SK-N-SH (cell line): Measurements from ENCODE around the gene FOXP2. TPM values are rescaled to one million over a fixed set of nuclear protein-coding genes. Genes with fewer than 3 reads are reported as not detected.

Experiments
- CTCF ChIA-PET: fragments of 300-600, 350-600 bp; formaldehyde crosslinking; extraction: SDS; loops from one replicate; lab custom pipeline; 2021; lab: Yijun Ruan, JAX
- POLR2A ChIA-PET: fragments of 350-600 bp; sonication (Branson Sonifier 250); formaldehyde crosslinking; extraction: SDS; loops from one replicate; lab custom pipeline; 2020; ENCODE audit warnings: antibody characterized with exemption, inconsistent platforms; lab: Yijun Ruan, JAX
- DNase-seq: peaks from one replicate; pipeline ENCODE4 v3.0.0; 2012
- H2AFZ ChIP-seq: fragments of 200-600 bp; sonication (generic); 2 replicates; pipeline ENCODE4 v1.8.1; 2016; ENCODE audit warnings: antibody characterized with exemption, mild to moderate bottlenecking, low read depth
- H3F3A ChIP-seq: fragments of 200-600 bp; sonication (generic); replicated peaks from 2 replicates; pipeline ENCODE3; 2016; ENCODE audit warnings: antibody characterized with exemption, mild to moderate bottlenecking; ENCODE audit not compliant: insufficient read depth
- H3K27ac ChIP-seq, 2 experiments: fragments of 200-500 bp in 1 of 2; fragments of 200-600 bp in 1 of 2; sonication (Bioruptor generic) in 1 of 2; sonication (generic), shearing (Covaris generic) in 1 of 2; 2 replicates each; pipeline versions ENCODE4 v1.5.1 to v1.6.1; 2014 to 2016; ENCODE audit warnings: low read depth in 2 of 2, inconsistent platforms in 1 of 2, low read length in 1 of 2, mild to moderate bottlenecking in 1 of 2, mixed read lengths in 1 of 2
- H3K27me3 ChIP-seq: fragments of 200-600 bp; sonication (generic), shearing (Covaris generic); 2 replicates; pipeline ENCODE4 v1.6.1; 2016; ENCODE audit warnings: mixed run types; ENCODE audit not compliant: insufficient read depth
- H3K36me3 ChIP-seq, 2 experiments: fragments of 200-500 bp in 1 of 2; fragments of 200-600 bp in 1 of 2; sonication (Bioruptor generic) in 1 of 2; sonication (generic) in 1 of 2; replicated peaks in 1 of 2; 2 replicates each; pipeline versions ENCODE3 to v1.5.1; 2014 to 2016; ENCODE audit warnings: low read length in 1 of 2, mild to moderate bottlenecking in 1 of 2; ENCODE audit not compliant: insufficient read depth in 2 of 2, control insufficient read depth in 1 of 2
- H3K4me1 ChIP-seq, 2 experiments: fragments of 200-500 bp in 1 of 2; fragments of 200-600 bp in 1 of 2; sonication (Bioruptor generic) in 1 of 2; sonication (generic), shearing (Covaris generic) in 1 of 2; 2 replicates each; pipeline versions ENCODE4 v1.5.1 to v1.6.1; 2014 to 2016; ENCODE audit warnings: low read depth in 1 of 2, low read length in 1 of 2, mixed run types in 1 of 2; ENCODE audit not compliant: insufficient read depth in 2 of 2, control insufficient read depth in 1 of 2
- H3K4me2 ChIP-seq: fragments of 200-600 bp; sonication (generic), shearing (Covaris generic); 2 replicates; pipeline ENCODE4 v1.6.1; 2017; ENCODE audit warnings: mixed run types
- H3K4me3 ChIP-seq, 2 experiments: fragments of 200-500 bp in 1 of 2; fragments of 200-600 bp in 1 of 2; sonication (Bioruptor generic) in 1 of 2; sonication (generic), shearing (Covaris generic) in 1 of 2; 2 replicates each; pipeline versions ENCODE4 v1.5.1 to v1.8.1; 2014 to 2016; ENCODE audit warnings: low read depth in 2 of 2, inconsistent platforms in 1 of 2, low read length in 1 of 2, mild to moderate bottlenecking in 1 of 2, mixed read lengths in 1 of 2, moderate library complexity in 1 of 2
- H3K79me2 ChIP-seq: fragments of 200-600 bp; sonication (generic); 2 replicates; pipeline ENCODE4 v1.8.1; 2017; ENCODE audit warnings: mild to moderate bottlenecking; ENCODE audit not compliant: insufficient read depth
- H3K9ac ChIP-seq: fragments of 200-600 bp; sonication (generic); 2 replicates; pipeline ENCODE4 v1.6.1; 2017; ENCODE audit warnings: mixed run types
- H3K9me2 ChIP-seq: fragments of 200-600 bp; sonication (generic); 2 replicates; pipeline ENCODE4 v1.6.1; 2017; ENCODE audit warnings: mixed run types
- H3K9me3 ChIP-seq: fragments of 200-600 bp; sonication (generic); 2 replicates; pipeline ENCODE4 v1.6.1; 2017; ENCODE audit warnings: mixed run types, mild to moderate bottlenecking, moderate library complexity
- H4K20me1 ChIP-seq: fragments of 200-600 bp; sonication (generic); 2 replicates; pipeline ENCODE4 v1.6.1; 2017; ENCODE audit warnings: mild to moderate bottlenecking, mixed run types; ENCODE audit not compliant: insufficient read depth
- ELF1 ChIP-seq: IDR thresholded peaks from 2 replicates; pipeline ENCODE4 v1.4.0; 2012
- EP300 ChIP-seq, 2 experiments: IDR thresholded peaks; 2 replicates each; pipeline versions ENCODE4 v1.4.0 to v1.6.1; 2012; ENCODE audit warnings: borderline replicate concordance in 1 of 2, low read depth in 1 of 2, low read length in 1 of 2
- EZH2phosphoT487 ChIP-seq: fragments of 200-600 bp; sonication (generic); IDR thresholded peaks from 2 replicates; pipeline ENCODE4 v1.6.1; 2017; ENCODE audit warnings: low read depth, mixed run types, mild to moderate bottlenecking, antibody characterized with exemption, moderate library complexity, borderline replicate concordance
- FOSL2 ChIP-seq: IDR thresholded peaks from 2 replicates; pipeline ENCODE4 v1.4.0; 2012; ENCODE audit warnings: low read depth, mild to moderate bottlenecking, moderate library complexity, borderline replicate concordance
- FOXM1 ChIP-seq: IDR thresholded peaks from 2 replicates; pipeline ENCODE4 v1.4.0; 2012; ENCODE audit warnings: low read depth, mild to moderate bottlenecking
- JUND ChIP-seq: IDR thresholded peaks from 2 replicates; pipeline ENCODE4 v1.4.0; 2012
- MEF2A ChIP-seq: IDR thresholded peaks from 2 replicates; pipeline ENCODE4 v1.4.0; 2012; ENCODE audit warnings: low read depth, borderline replicate concordance
- MXI1 ChIP-seq: IDR thresholded peaks from 2 replicates; pipeline ENCODE4 v1.6.1; 2012; ENCODE audit warnings: mild to moderate bottlenecking, low read depth, low read length, improper control_type of control experiment
- NRF1 ChIP-seq: IDR thresholded peaks from 2 replicates; pipeline ENCODE4 v1.6.1; 2012; ENCODE audit warnings: low read depth, mild to moderate bottlenecking, low read length
- RCOR1 ChIP-seq: fragments of 150-350 bp; IDR thresholded peaks from 2 replicates; pipeline ENCODE4 v1.6.1; 2017; ENCODE audit warnings: antibody characterized with exemption, low read length
- SIN3A ChIP-seq: IDR thresholded peaks from 2 replicates; pipeline ENCODE4 v1.6.1; 2012; ENCODE audit warnings: low read depth, mild to moderate bottlenecking, low read length, moderate library complexity, borderline replicate concordance
- YY1 ChIP-seq: IDR thresholded peaks from 2 replicates; pipeline ENCODE4 v1.4.0; 2012; ENCODE audit warnings: low read depth, mild to moderate bottlenecking
- WGBS: methylation state at CpG from one replicate; pipeline ENCODE4 v1.1.6; 2017; ENCODE audit warnings: low lambda C conversion rate; 5-methylcytosine and 5-hydroxymethylcytosine counted together
- polyA plus RNA-seq, 3 experiments: library from polyadenylated mRNA; depleted of rRNA; stranded (reverse); fragments of >200 nt; gene quantifications; 2 replicates each; pipeline ENCODE4 v1.2.3, GENCODE V29; 2012
- TF ChIP-seq, protein P1 (sequence below): fragments of 150-350 bp; IDR thresholded peaks from 2 replicates; pipeline ENCODE4 v1.6.1; 2016; ENCODE audit warnings: mild to moderate bottlenecking, low read depth, low read length
- TF ChIP-seq, protein P2 (sequence below): IDR thresholded peaks from 2 replicates; pipeline ENCODE4; 2012
- TF ChIP-seq, protein P3 (sequence below): IDR thresholded peaks from 2 replicates; pipeline ENCODE4 v1.4.0; 2012; ENCODE audit warnings: low read depth, borderline replicate concordance
- TF ChIP-seq, protein P4 (sequence below): IDR thresholded peaks from 2 replicates; pipeline ENCODE4 v1.4.0; 2012; ENCODE audit warnings: low read depth, borderline replicate concordance

The FOXP2 gene
- polyA plus RNA-seq, 1 of the 3 experiments (the other 2 are of a cell fraction): not detected

DNA sequence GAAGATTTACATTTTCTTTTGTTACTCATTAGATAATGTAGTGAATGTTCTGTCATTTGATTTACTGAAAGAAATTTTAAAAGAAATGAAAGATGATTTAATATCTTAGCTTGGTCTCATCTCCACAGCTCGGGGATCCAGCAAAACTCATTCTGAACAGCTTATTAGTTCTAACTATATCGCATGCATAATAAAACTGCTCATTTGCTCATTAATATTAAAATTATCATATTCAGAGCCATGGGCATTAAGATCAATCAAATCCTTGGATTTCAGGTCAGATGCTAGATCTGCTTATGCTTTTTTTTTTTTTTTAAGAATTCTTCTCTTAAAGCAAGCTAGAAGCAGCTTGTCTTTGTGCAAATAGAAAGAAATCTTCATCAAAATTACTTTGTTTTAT is 246.1 kb downstream of the FOXP2 start:
- 29% methylated on average over 2 of the region's 2 CpGs for WGBS
- TF ChIP-seq NRF1 (no peak), EP300 (IDR thresholded peaks at IDR 0.05; ENCODE audit: borderline replicate concordance in 1 of 2, low read depth in 1 of 2, low read length in 1 of 2) (no peak), RCOR1 (no peak), ELF1 (no peak), FOXM1 (no peak), SIN3A (no peak), JUND (no peak), YY1 (no peak), FOSL2 (no peak), EZH2phosphoT487 (no peak), MEF2A (no peak), MXI1 (no peak)
- TF ChIP-seq, protein P1, sequence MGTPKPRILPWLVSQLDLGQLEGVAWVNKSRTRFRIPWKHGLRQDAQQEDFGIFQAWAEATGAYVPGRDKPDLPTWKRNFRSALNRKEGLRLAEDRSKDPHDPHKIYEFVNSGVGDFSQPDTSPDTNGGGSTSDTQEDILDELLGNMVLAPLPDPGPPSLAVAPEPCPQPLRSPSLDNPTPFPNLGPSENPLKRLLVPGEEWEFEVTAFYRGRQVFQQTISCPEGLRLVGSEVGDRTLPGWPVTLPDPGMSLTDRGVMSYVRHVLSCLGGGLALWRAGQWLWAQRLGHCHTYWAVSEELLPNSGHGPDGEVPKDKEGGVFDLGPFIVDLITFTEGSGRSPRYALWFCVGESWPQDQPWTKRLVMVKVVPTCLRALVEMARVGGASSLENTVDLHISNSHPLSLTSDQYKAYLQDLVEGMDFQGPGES: no peak
- TF ChIP-seq, protein P2, sequence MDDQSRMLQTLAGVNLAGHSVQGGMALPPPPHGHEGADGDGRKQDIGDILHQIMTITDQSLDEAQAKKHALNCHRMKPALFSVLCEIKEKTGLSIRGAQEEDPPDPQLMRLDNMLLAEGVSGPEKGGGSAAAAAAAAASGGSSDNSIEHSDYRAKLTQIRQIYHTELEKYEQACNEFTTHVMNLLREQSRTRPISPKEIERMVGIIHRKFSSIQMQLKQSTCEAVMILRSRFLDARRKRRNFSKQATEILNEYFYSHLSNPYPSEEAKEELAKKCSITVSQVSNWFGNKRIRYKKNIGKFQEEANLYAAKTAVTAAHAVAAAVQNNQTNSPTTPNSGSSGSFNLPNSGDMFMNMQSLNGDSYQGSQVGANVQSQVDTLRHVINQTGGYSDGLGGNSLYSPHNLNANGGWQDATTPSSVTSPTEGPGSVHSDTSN: no peak
- TF ChIP-seq, protein P3, sequence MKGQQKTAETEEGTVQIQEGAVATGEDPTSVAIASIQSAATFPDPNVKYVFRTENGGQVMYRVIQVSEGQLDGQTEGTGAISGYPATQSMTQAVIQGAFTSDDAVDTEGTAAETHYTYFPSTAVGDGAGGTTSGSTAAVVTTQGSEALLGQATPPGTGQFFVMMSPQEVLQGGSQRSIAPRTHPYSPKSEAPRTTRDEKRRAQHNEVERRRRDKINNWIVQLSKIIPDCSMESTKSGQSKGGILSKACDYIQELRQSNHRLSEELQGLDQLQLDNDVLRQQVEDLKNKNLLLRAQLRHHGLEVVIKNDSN: no peak
- TF ChIP-seq, protein P4, sequence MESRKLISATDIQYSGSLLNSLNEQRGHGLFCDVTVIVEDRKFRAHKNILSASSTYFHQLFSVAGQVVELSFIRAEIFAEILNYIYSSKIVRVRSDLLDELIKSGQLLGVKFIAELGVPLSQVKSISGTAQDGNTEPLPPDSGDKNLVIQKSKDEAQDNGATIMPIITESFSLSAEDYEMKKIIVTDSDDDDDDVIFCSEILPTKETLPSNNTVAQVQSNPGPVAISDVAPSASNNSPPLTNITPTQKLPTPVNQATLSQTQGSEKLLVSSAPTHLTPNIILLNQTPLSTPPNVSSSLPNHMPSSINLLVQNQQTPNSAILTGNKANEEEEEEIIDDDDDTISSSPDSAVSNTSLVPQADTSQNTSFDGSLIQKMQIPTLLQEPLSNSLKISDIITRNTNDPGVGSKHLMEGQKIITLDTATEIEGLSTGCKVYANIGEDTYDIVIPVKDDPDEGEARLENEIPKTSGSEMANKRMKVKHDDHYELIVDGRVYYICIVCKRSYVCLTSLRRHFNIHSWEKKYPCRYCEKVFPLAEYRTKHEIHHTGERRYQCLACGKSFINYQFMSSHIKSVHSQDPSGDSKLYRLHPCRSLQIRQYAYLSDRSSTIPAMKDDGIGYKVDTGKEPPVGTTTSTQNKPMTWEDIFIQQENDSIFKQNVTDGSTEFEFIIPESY: no peak
- TF ChIP-seq, all 33 proteins: peak for 0
- no peaks in the 10 kb centered on the region for H4K20me1 ChIP-seq
- H3K4me2 ChIP-seq: no peak overlapping the region
- no peaks in the 10 kb centered on the region for H3K9me2 ChIP-seq
- no peak overlapping the region for H3K4me3 ChIP-seq
- no peaks in the 10 kb centered on the region for H3K79me2 ChIP-seq
- no peak overlapping the region for H3K27ac ChIP-seq
- no peak overlapping the region for H3K9ac ChIP-seq
- 0 out of 2 replicates have a peak, but pooled peaks cover 5% of the 10 kb centered on the region for H3K27me3 ChIP-seq
- H3F3A ChIP-seq: no peaks in the 10 kb centered on the region
- ChIA-PET POLR2A (no interaction called here), CTCF (interaction anchor here (0.7 to 1.1 kb wide), 3 partner anchors 11 to 635 kb away, joined by 3 read pairs; no protein-coding TSS in a partner anchor)
- no peak overlapping the region for H2AFZ ChIP-seq
- no peaks in the 10 kb centered on the region; a peak in 1 of 4 replicates for H3K4me1 ChIP-seq
- DNase-seq: no peak
- H3K36me3 ChIP-seq: no peaks in the 10 kb centered on the region
- no peaks in the 10 kb centered on the region for H3K9me3 ChIP-seq
